Activated naive CD8-positive, alpha-beta T cell (primary cell): ENCODE data around the gene RNPEPL1.
"Not testable (repeated sequence)": the region's sequence is repeated elsewhere in the genome, so short reads cannot be mapped to it uniquely, and the experiment has no call there.

Experiments
- H3K27ac Mint-ChIP-seq: one replicate; pipeline ENCODE4 v1.8.0; 2021; ENCODE audit warnings: mixed read lengths
- H3K27me3 Mint-ChIP-seq: one replicate; pipeline ENCODE4 v1.8.0; 2021; ENCODE audit warnings: mixed read lengths
- H3K36me3 Mint-ChIP-seq: one replicate; pipeline ENCODE4 v1.8.0; 2021; ENCODE audit warnings: mixed read lengths
- H3K4me1 Mint-ChIP-seq: one replicate; pipeline ENCODE4 v1.8.0; 2021; ENCODE audit warnings: low read depth, mixed read lengths
- H3K4me3 Mint-ChIP-seq: one replicate; pipeline ENCODE4 v1.8.0; 2021; ENCODE audit warnings: mild to moderate bottlenecking, mixed read lengths
- H3K9me3 Mint-ChIP-seq: one replicate; pipeline ENCODE4 v1.8.0; 2021; ENCODE audit warnings: low read depth, mixed read lengths

RNPEPL1 gene

DNA sequence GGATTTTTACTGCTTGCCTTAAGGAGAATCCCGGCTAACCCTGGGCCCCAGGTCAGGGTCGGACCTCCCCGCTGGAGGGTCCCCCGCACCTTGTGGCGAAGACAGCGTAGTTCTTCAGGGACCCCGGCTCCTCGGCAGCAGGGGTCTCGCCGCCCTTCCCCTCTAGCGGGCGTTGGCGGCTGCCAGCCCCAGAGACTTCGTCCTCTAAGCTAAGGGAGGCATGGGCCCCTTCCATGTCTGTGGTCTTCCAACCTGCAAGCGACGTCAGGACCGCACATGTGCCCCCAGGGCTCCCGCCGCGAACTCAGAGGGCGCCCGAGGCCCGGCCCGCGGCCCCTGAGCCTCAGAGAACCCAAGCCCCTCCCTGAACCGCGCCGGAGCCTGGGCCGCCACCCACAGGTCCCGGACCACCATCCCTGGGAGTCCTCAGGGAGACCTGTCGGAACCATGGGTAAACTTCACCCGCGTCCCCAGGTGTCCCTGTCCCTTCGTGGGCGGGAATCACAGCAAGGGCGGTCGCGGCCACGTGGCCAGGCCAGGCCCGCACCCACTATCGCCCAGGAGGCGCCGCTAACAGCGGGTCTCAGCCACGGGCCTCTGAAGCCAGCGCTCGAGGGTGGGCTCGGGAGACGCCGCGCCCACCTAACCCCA is 11.1 kb upstream of the RNPEPL1 start:
- H3K27me3 Mint-ChIP-seq: no peaks in the 10 kb centered on the region
- H3K27ac Mint-ChIP-seq: no peak overlapping the region
- no peaks in the 10 kb centered on the region for H3K9me3 Mint-ChIP-seq
- H3K36me3 Mint-ChIP-seq: peaks cover 9% of the 10 kb centered on the region
- peaks cover 44% of the 10 kb centered on the region for H3K4me1 Mint-ChIP-seq
- H3K4me3 Mint-ChIP-seq: peak overlapping the region; percentile 63

DNA sequence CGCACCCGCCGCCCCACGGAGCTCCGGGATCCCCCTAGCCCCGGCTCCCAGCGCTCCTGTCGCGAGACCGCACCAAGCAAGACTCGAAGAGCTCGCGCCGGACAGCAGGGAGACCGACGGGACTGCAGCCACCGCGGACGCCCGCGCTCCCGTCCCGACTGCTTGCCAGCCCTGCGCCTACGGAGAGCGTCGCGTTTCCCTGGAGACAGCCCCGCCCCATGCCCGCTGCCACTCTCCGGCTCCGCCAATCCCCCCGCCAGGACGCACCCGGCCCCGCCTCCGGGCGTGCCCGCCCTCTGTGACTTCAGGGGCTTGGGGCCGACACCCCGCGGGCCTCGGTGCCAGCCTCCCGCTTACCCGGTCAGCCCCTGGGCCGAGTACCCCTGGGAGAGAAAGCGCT is 10.5 kb upstream of the RNPEPL1 start, which contains the start of gene ANKMY1:
Gene ANKMY1, minus strand, starts transcription at position 181 of the 400 bp plus-strand sequence. CDS start 653 bp downstream, outside the sequence.
- Mint-ChIP-seq H3K9me3 (no peaks in the 10 kb centered on the region), H3K27ac (peak within 1 kb of the TSS; percentile 95), H3K36me3 (peaks cover 9% of the 10 kb centered on the region), H3K4me3 (peak within 1 kb of the TSS; percentile 93), H3K27me3 (no peaks in the 10 kb centered on the region), H3K4me1 (peaks cover 49% of the 10 kb centered on the region)

DNA sequence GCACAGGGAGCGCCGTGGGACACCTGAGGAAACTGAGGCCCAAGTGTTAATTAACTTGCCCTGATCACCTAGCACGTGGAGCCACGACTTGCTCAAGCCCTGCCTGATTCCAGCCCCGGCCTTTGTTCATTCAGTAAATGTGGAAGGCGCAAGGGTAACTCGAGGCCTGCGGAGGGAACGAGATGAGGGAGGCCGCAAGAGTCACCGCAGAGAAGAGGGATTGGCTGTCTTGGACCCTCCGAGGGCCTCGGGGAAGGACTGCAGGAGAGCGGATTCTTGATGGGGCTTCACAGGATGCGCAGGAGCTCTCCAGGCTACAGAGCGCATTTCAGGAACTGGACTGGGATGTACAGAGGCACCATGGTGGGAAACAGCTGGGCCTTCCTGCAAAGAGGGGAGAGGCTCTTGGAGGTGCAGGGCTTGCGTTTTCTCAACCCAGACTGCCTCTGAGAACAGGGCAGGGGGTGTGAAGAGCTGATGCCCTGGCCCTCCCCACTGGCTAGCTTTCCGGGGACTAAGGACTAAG is 10.0 kb upstream of the RNPEPL1 start:
- H3K4me1 Mint-ChIP-seq: peaks cover 54% of the 10 kb centered on the region
- peak overlapping the region; percentile 64 for H3K27ac Mint-ChIP-seq
- H3K36me3 Mint-ChIP-seq: peaks cover 9% of the 10 kb centered on the region
- peak overlapping the region; percentile 93 for H3K4me3 Mint-ChIP-seq
- H3K27me3 Mint-ChIP-seq: no peaks in the 10 kb centered on the region
- H3K9me3 Mint-ChIP-seq: no peaks in the 10 kb centered on the region

DNA sequence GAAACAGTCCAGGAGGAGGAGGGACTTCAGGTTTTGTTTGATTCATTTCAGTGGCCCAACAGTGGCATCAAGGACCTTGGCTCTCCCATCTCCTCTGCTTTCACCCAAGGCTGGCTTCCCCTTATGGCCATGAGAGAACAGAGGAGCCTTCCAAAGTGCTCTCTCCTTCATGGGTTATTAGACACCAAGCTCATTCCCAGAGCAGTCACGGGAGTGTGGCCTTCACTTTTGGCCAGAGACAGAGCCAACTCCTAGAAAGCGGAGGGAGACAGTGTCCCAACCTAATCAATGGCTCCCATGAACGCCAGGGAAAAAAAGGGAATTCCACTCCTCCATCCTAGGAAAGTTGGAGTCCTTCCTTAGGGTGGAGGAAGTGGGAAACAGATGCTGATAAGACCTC is 9.0 kb upstream of the RNPEPL1 start:
- no peaks in the 10 kb centered on the region for H3K9me3 Mint-ChIP-seq
- peaks cover 10% of the 10 kb centered on the region for H3K36me3 Mint-ChIP-seq

DNA sequence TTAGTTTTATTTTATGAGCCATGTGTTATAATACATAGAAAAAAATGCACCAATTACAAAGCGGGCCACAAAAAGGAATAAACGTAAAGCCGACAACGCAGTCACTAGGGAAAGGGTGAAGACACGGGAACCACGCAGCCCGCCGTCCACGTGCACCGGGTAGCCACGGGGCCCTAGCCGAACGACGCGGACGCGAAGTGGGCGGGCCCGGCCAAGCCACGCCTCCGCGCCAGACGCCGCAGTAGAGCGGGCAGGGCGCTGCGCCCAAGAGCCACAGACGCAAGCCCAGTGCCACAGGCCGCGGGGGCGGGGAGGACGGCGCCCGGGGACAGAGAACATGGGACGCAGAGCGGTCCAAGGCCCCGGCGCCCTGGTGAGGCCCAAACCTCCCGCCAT is 8.2 kb upstream of the RNPEPL1 start, which contains the start of gene DUSP28:
Gene DUSP28, plus strand, starts transcription at position 274 of the 396 bp plus-strand sequence. CDS start 328 bp downstream, outside the sequence.
- Mint-ChIP-seq H3K9me3 (no peaks in the 10 kb centered on the region), H3K27me3 (no peaks in the 10 kb centered on the region), H3K27ac (peak within 1 kb of the TSS; percentile 95), H3K4me1 (peaks cover 69% of the 10 kb centered on the region), H3K36me3 (peaks cover 14% of the 10 kb centered on the region), H3K4me3 (peak within 1 kb of the TSS; percentile 93)

More for the DNA sequence above, 9.0 kb upstream of the RNPEPL1 start:
- H3K27ac Mint-ChIP-seq: peak overlapping the region; percentile 95
- H3K27me3 Mint-ChIP-seq: no peaks in the 10 kb centered on the region
- H3K4me3 Mint-ChIP-seq: peak overlapping the region; percentile 93
- H3K4me1 Mint-ChIP-seq: peaks cover 64% of the 10 kb centered on the region

DNA sequence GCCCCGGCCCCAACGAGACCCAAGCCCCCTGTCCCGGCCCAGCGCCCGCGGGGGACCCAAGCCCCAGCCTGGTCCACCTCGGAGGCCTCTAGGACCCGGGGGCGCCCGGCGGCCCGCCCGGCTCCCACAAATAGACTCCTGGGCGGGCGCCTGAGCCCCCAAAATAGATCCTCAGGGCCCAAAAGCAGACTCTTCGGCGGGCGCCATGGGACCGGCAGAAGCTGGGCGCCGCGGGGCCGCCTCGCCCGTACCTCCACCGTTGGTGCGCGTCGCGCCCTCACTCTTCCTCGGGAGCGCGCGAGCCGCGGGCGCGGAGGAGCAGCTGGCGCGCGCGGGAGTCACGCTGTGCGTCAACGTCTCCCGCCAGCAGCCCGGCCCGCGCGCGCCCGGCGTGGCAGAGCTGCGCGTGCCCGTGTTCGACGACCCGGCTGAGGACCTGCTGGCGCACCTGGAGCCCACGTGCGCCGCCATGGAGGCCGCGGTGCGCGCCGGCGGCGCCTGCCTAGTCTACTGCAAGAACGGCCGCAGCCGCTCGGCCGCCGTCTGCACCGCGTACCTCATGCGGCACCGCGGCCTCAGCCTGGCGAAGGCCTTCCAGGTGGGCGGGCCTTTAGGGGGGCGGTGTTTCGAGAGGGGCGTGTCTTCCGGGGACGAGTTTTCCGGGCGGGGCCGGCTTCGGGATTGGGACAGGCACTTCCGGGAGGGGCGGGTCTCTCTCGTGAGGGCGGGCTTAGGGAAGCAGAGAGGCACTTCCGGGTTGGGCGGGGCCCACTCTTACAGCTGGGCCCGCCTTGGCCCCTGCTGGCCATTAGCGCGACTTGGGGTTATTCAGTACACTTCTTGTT is 7.6 kb upstream of the RNPEPL1 start:
- Mint-ChIP-seq H3K27me3 (no peaks in the 10 kb centered on the region), H3K4me1 (peaks cover 73% of the 10 kb centered on the region), H3K27ac (peak overlapping the region; percentile 88), H3K4me3 (peak overlapping the region; percentile 90), H3K36me3 (peaks cover 14% of the 10 kb centered on the region), H3K9me3 (no peaks in the 10 kb centered on the region)

DNA sequence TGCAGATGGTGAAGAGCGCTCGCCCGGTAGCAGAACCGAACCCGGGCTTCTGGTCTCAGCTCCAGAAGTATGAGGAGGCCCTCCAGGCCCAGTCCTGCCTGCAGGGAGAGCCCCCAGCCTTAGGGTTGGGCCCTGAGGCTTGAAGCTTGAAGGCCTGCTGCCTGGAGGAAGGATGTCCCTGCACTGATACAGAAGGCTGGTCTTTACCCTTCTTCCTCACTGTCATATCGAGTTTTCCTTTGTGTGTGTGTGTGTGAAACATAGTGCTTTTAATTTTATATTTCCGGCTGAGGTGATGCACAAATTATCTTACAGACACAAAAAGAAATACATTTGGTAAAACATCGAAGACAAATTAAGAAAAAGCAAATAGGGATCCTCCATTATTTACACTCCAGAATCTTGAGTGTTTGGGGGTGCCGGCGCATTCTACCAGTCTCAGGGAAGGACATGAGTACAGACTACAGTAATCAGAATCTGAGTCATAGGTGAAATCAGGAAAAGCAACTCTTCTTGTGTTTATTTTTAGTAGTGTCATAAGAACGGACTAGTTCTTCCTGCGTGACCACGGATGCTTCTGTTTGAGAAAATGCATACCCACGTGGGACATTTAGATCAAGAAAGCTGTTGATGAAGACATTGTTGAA is 6.8 kb upstream of the RNPEPL1 start:
- Mint-ChIP-seq H3K27me3 (no peaks in the 10 kb centered on the region), H3K27ac (peak overlapping the region; percentile 88), H3K4me1 (peaks cover 72% of the 10 kb centered on the region), H3K36me3 (peaks cover 14% of the 10 kb centered on the region), H3K4me3 (peak overlapping the region; percentile 90), H3K9me3 (no peaks in the 10 kb centered on the region)

DNA sequence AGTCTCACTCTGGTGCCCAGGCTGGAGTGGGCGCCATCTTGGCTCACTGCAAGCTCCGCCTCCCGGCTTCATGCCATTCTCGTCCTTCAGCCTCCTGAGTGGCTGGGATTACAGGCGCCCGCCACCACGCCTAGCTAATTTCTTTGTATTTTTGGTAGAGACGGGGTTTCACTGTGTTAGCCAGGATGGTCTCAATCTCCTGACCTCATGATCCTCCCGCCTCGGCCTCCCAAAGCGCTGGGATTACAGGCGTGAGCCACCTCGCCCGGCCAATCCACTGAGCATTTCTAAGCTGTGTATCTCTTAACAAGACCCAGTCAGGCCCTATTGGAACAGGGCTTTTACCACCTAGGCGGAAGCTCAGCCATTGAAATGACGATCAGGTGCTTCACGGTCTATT is 5.1 kb upstream of the RNPEPL1 start:
- not testable (repeated sequence) for H3K9me3 Mint-ChIP-seq, H3K27me3 Mint-ChIP-seq, H3K27ac Mint-ChIP-seq
- Mint-ChIP-seq H3K36me3 (peaks cover 13% of the 10 kb centered on the region), H3K4me1 (peaks cover 74% of the 10 kb centered on the region), H3K4me3 (peak overlapping the region; percentile 88)

DNA sequence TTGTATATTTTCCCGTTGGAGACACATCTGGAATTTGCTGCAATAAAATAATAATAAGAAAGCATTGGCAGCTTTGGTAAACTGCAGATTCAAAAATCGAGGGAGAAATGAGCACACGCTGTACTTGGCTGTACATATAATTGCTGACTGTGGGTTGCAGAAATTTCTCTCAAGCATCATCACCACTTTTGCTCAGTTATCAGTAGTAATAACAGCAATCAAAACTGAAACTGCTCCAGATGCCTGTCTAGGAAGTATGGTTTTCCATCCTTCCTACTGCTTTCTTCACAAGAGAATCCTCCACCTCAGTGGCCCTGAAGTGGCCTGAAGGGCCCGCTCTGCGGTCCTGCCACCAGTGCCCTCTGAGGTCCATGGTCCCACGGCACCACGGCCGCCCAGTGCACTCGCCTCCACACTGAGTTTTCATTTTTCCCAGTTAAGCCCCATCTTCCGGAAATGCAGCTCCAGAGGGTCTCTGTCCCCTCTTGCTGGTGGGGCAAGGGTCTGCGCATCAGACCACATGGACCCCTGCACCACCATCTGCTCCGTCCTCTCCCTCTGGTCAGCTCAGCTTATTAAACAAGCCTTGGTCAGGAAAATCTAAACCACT is 4.2 kb upstream of the RNPEPL1 start:
- Mint-ChIP-seq H3K9me3 (no peaks in the 10 kb centered on the region), H3K4me1 (peaks cover 66% of the 10 kb centered on the region), H3K36me3 (peaks cover 9% of the 10 kb centered on the region), H3K27ac (peak overlapping the region; percentile 97), H3K4me3 (peak overlapping the region; percentile 88), H3K27me3 (no peaks in the 10 kb centered on the region)

DNA sequence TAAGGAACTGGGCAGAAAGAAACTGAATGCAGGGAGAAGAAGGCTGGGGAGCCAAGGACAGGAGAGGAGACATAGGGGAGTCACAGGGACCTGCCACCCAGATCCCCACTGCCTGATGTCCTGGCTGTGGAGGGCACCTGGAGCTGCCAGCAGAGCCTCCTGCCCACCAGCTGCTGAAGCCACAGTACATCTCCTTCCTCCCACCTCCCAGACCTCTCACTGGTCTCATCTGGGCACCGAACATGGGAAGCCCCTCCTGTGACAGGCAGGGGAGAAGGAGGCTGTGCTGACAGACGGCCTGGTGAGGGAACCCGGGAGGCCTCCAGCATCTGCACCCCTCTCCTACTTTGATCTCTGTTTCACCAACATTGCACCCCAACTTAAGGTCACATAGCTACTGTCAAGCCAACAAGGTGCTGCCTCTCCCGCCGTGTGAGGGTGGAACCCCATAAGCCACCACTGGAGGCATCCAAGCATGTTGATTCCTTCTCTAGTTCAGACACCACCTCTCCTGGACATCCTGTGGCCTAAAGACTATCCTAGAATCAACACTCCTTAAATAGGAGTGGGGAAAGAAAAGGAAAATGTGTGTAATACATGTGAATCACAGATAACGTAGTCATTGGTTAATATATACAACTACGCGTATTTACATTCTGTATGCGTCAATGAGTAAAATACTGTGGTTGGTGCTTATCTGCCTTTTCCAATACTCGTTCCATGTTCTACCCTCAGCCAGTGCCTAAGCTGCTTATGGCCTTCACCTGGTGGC is 3.5 kb upstream of the RNPEPL1 start:
- Mint-ChIP-seq H3K27me3 (no peaks in the 10 kb centered on the region), H3K9me3 (no peaks in the 10 kb centered on the region), H3K36me3 (peaks cover 9% of the 10 kb centered on the region), H3K4me3 (peak overlapping the region; percentile 88), H3K27ac (peak overlapping the region; percentile 97), H3K4me1 (peaks cover 64% of the 10 kb centered on the region)

DNA sequence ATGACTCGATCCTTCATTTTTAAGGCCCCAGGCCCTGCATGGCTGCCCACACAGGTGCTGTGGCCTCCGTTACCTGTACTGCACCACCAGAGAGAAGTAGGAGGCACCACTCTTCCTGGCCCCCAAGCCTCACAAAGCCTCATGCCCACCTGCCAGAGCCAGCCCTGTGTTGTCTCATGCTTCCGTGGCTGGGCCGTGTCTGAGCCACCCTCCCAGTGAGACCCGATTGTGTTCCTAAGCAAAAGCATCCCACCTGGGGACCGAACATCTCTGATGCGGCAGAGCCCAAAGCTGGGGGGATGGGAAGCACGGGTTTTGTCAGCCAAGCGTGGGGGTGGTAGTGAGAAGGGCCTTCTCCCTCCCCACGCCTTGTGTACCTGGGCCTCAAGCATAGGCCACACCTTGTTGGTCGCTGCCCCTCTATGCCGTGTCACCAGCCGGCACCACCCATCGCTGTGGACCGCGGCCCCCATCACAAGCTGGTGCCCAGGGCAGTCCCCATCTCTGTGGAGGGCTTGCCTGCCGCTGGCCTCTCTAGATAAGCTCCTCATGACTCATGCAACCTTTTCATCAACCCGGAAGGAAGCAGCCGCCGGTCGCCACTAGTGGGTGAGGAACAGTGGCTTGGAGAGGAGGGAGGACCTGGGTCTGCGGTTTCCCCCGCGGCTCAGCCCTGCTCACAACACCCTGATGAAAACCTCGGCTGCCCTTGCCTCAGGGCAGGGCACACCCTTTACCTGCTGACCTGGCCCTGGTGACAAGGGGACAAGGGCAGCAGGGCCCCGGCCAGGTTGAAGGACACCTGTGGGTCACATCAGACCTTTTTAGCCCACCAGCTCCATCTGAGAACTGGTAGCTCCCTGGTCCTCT is 2.7 kb upstream of the RNPEPL1 start:
- no peaks in the 10 kb centered on the region for H3K9me3 Mint-ChIP-seq
- peak overlapping the region; percentile 97 for H3K27ac Mint-ChIP-seq
- no peaks in the 10 kb centered on the region for H3K27me3 Mint-ChIP-seq
- peak overlapping the region; percentile 88 for H3K4me3 Mint-ChIP-seq
- peaks cover 68% of the 10 kb centered on the region for H3K4me1 Mint-ChIP-seq
- H3K36me3 Mint-ChIP-seq: peaks cover 9% of the 10 kb centered on the region

DNA sequence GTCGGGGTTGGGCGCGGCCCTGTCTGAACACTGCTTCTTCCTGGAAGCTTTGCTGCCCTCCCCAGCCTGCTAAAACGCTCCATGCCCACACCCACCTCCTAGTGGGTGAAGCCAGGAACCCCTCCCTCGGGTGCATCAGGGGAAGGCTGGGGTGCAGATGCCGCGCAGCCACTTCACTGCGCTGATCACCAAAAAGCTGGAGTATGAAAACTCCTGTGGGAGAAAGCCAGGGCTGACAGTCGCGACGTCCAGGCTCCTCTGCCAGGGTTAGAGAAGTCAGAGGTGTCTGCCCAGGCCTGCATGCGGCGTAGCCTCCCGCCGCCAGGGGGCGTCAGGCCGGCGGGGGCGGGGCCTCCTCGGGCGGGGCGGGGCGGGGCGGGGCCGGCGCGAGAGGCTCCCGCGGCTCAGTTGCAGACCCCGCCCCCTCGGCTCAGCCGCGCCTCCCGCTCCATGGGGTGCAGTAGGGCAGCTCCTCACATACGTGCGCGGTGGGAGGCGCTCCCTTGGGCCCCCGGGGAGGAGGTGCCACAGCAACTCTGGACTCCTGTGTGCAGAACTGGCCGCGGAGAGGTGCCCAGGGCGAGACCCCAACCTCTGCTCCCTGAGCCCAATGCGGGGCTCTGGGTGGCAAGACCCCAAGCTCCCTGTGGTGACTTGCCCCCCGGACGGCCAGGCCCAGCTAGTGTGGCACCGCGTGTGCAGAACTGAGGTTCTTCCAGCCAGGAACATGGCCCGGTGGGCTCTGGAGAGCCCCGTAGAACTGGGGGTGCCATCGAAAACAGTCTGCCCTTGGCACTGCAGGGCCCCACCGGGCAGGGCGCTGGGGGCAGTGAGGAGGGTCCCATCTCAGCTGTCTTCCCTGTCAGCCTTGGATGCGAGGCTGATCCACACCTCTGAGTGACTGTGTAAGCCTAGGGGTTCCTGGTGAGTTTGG is 1.8 kb upstream of the RNPEPL1 start:
- Mint-ChIP-seq H3K4me3 (peak overlapping the region; percentile 95), H3K9me3 (no peaks in the 10 kb centered on the region)

More for the DNA sequence above, 1.8 kb upstream of the RNPEPL1 start:
- H3K4me1 Mint-ChIP-seq: peaks cover 73% of the 10 kb centered on the region
- H3K36me3 Mint-ChIP-seq: peaks cover 8% of the 10 kb centered on the region
- no peaks in the 10 kb centered on the region for H3K27me3 Mint-ChIP-seq
- peak overlapping the region; percentile 97 for H3K27ac Mint-ChIP-seq
